Islet precursor cell (in vitro differentiated cells): ENCODE data around the gene CATSPERB.
A peak's percentile ranks its signal among the peaks of the same experiment; 100 is the strongest.
"Not testable (repeated sequence)": the region's sequence is repeated elsewhere in the genome, so short reads cannot be mapped to it uniquely, and the experiment has no call there.

Source experiments
- DNase-seq: peaks from one replicate; pipeline ENCODE4 v3.0.0-alpha.2; 2018

Gene CATSPERB

DNA sequence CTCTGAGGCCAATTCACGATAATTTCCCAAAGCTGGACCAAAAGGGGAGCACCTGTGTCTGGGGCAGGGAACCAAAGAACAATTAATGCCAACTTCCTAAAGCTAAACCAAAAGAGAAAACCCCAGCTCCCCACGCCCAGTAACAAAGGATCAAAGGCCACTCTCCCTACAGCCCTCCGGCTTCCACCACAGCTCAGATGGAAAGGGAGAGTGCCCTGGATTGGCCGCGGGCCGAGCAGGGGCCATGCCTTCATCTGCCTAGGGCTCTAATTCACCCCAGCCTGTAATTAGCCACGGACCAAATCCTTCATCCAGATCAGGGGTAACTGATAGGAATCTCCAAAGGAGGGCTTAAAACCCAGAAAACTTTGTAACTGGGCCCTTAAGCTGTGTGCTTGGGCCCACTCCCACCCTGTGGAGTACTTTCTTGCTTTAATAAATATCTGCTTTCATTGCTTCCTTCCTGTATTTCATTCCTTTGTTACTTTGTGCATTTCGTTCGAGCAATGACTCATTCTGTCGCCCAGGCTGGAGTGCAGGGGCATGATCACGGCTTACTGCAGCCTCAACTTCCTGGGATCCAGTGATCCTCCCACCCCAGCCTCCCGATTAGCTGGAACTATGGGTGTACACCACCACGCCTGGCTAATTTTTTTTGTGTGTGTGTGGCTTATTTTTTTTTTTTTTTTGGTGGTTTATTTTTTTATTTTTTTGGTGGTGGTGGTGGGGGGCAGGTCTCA lies 156.2 kb downstream of the CATSPERB start:
- DNase-seq = no peak

DNA sequence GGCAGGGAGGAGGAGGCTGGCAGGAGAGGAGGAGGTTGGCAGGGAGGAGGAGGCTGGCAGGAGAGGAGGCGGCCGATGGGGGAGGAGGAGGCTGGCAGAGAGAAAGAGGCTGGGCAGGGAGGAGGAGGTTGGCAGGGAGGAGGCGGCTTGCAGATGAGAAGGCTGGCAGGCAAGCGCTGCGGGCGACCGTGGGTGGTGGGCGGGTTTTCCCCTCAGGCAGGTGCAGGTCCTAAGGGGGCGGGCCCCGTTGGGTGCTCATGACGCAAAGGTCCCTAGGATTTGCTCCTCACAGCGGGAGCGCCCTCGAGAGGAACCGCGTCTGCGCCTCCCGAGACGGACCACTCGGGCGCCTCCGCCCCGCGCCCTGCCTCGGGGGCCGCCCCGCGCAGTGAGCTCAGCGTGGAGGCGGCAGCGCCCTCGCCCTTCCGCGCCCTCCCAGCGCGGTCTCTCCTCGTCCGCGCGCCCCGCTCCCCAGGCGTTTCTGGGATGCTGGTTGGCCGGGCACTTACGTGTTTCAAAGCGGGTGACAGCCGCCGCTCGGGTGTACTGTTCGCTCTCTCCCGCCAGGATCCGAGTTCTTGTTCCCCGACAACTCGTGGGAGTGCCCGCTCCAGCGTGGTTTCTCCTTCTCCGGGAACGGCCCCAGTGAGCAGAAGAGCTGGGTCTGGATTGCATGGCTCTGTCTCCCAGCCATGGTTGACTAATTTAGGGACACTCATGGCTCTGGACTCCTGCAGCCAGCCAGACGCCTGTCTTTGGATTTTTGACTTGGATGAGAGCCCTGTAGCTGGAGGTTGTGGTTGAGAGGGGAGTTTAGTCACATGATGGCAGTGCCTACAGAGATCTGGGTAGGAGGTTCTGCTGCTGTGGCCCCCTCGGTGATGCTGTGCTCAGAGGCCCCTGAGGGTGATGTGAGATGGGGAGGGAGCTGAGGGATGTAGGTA lies 157.7 kb downstream of the CATSPERB start:
- peak; percentile 78 for DNase-seq

DNA sequence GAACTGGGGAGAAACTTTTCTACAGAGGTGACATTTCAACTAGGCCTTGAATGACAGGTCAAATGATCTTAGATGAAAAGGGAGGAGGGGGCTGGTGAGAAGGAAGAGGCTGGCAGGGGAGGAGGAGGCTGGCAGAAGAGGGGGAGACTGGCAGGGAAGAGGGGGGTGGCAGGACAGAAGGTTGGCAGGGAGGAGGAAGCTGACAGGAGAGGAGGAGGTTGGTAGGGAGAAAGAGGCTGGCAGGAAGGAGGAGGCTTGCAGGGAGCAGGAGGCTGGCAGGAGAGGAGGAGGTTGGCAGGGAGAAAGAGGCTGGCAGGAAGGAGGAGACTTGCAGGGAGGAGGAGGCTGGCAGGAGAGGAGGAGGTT lies 158.4 kb downstream of the CATSPERB start:
- no peak for DNase-seq

DNA sequence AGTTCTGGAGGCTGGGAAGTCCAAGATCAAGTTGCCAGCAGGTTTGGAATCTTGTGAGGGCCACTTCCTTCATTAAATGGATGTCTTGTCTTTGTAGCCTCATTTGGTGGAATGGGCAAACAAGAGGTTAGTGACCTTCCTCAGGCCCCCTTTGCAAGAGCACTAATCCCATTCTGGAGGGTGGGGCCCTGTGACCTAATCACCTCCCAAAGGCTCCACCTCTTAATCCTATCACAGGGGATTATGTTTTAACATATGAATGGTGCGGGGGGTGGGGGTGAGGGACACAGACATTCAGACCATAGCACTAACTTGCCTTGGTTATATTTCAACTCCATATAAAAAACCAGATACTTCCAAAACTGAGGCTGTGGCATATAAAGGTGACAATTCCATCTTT lies 161.9 kb downstream of the CATSPERB start:
- no peak for DNase-seq

DNA sequence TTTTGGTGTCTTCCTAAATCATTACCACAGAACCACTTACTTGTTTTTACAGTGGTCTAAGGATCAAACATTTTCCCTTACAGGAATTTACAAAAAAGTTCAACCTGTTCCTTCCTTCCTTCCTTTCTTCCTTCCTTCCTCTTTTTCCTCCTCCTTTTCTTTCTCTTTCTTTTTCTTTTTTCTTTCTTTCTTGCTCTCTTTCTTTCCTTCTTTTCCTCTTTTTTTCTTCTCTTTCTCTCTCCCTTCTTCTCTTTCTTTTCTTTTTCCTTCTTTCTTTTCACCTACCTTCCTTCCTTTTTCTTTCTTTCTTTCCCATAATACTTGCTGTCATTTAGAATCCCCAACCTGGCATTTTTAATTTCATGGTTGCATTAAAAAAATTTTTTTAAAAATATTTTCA lies 162.6 kb downstream of the CATSPERB start:
- DNase-seq = no peak

DNA sequence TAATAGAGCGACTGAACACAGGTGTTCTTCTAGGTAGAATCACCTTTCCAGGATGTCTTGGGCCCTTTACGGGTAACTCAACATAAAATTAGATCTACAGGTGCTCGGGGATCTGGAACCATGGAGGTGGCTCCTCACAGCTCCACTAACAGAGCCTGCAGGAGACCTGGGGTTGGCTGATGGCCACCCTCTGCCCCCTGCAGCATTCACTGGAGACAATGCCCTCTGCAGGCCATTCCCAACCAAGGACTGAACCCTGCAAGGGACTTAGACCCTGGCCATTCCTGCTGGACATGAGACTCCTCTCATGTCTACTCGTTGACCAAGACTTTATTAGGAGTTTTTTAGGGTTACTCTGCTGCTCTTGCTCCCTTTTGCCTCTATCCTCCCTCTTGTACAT lies 163.3 kb downstream of the CATSPERB start:
- DNase-seq = no peak

DNA sequence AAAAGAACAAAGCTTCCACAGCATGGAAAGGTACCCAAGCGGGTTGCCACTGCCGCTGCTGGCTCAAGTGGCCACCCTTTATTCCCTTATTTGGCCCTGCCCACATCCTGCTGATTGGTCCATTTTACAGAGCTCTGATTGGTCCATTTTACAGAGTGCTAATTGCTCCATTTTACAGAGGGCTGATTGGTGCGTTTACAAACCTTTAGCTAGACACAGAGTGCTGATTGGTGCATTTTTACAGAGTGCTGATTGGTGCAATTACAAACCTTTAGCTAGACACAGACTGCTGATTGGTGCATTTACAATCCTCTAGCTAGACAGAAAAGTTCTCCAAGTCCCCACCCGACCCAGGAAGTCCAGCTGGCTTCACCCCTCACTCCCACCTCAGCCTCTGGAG lies 164.1 kb downstream of the CATSPERB start:
- DNase-seq = not testable (repeated sequence)

DNA sequence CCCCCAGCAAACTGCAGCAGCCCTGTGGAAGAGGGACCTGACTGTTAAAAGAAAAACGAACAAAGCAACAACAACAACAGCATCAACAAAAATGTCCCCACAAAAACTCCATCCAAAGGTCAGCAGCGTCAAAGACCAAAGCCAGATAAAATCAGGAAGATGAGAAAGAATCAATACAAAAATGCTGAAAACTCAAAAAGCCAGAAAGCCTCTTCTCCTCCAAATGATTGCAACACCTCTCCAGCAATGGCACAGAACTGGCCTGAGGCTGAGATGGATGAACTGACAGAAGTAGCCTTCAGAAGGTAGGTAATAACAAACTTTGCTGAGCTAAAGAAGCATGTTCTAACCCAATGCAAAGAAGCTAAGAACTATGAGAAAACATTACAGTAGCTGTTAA lies 176.4 kb downstream of the CATSPERB start:
- DNase-seq = no peak

DNA sequence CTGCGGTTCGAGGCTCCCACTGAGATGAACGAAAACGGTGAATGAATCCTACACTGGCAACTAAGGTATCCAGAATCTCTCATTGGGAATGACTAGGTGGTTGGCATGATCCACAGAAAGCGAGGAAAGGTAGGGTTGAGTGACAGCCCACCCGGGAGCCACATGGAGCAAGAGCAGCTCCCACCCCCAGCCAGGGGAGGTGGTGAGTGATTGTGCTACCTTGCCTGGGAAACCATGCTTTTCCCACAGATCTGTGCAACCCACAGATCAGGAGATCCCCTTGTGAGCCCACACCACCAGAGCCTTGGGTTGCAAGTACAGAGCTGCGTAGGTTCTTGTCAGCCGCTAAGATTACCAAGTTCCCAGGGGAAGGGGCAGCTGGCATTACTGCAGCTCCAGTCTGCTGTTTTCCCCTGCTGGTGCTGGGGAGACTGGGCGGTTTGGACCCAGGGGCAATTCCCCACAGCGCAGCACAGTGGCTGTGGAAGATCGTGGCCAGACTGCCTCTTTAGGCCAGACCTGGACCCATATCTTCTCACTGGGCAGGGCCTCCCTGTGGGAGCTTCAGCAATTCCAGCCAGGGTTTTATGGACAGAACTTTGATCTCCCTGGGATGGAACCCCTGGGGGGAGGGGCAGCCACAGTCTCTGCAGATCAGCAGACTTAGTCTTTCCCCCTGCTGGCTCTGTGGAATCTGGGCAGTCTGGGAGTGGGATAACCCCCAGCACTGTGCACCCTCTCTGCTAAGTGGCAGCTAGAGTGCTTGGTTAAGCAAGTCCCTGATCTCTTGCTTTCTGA lies 177.2 kb downstream of the CATSPERB start:
- DNase-seq = peak; percentile 62

DNA sequence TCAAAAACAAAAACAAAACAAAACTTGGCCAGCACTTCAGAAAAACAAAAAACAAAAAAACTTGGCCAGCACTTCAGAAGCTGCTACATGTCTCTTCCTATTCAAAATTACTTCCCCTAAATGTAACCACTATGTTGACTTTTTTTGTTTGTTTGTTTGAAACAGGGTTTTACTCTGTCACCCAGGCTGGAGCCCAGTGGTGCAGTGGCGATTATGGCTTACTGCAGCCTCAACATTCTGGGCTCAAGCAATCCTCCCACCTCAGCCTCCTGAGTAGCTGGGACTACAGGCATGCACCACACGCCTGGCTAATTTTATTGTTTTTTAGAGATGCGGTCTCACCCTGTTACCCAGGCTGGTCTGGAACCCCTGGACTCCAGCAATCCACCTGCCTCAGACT lies 183.8 kb downstream of the CATSPERB start:
- DNase-seq = no peak

DNA sequence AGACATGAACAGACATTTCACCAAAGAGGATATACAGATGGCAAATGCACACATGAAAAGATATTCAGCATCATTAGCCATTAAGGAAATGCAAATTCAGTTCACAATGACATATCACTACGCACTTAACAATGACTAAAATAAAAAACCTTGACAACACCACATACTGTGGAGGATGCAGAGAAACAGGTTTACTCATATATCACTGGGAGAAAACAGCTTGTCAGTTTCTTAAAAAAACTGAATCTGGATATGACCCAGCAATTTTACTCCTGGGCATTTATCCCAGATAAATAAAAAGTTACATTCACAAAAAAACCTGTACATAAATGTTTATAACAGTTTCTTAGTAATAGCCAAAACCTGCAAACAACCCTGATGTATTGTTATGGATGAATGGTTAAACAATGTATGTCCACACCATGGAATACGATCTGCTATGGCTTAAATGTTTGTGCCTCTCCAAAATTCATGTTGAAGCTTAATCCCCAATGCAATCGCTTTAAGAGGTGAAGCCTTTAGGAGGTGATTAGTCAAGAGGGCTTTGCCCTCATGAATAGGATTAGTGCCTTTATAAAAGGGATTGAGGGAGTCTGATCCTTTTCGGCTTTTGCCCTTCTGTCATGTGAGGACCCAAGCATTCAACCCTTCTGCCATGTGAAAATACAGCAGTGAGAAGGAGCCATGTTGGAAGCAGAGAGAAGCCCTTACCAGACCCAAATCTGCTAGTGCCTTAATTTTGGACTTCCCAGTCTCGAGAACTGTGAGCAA lies 185.8 kb downstream of the CATSPERB start:
- DNase-seq = no peak

DNA sequence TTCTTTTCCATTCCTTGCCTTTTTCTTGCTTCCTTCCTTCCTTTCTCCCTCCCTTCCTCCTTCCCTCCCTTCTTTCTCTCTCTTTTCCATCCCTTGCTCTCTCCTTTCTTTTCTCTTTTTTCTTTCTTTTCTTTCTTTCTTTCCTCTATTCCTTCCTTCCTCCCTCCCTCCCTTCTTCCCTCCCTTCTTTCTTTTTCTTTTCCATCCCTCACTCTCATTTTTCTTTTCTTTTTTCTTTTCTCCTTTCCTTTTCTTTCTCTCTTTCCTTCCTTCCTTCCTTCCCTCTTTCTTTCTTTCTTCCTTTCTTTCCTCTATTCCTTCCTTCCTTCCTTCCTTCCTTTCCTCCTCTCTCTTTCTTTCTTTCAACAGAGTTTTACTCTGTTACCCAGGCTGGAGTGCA lies 186.7 kb downstream of the CATSPERB start:
- DNase-seq = no peak

DNA sequence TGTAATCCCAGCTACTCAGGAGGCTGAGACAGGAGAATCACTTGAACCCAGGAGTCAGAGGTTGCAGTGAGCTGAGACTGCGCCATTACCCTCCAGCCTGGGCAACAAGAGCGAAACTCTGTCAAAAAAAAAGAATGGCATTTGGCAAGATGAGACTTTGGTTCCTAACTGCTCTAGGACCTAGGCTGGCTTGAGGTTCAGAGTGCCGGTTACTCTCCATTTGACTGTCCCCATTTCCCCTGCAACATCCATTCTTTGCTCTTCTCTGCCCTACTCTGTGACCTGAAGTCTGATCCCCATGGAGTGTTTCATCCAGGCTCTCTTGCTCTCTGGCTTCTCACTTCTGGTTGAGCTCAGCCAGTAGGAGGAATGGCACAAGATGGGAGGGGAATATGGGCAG lies 195.6 kb downstream of the CATSPERB start:
- DNase-seq = no peak

DNA sequence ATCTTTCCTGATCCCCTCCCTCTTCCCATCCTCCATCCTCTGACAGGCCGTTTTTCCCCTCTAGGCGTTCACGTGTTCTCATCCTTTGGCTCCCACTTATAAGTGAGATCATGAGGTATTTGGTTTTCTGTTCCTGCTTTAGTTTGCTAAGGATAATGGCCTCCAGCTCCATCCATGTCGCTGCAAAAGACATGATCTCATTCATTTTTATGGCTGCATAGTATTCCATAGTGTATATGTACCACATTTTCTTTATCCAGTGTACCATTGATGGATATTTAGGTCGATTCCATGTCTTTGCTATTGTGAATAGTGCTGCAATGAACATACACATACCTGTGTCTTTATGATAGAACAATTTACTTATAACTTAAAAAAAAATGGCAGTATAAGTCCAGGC lies 197.8 kb downstream of the CATSPERB start:
- not testable (repeated sequence) for DNase-seq

DNA sequence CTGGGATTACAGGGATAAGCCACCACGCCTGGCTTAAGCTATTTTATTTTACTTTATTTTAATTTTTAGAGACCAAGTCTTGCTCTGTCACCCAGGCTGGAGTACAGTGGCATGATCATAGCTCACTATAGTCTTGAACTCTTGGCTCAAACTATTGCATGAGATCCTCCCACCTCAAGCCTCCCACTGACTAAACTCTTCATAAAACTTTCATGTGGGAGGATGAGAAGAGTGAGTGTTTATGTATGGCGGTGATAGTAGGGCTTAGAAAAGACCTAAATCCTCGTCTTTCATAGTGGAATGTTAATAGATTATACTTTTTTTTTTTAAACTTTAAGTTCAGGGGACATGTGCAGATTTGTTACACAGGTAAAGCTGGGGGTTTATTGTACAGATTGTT lies 198.3 kb downstream of the CATSPERB start:
- DNase-seq = no peak
